Duodenal mucosa (tissue), 2 donors: Measurements from ENCODE around the gene RFX2.

Experiments
- H3K27ac ChIP-seq: one replicate; pipeline ENCODE4 v1.7.0; 2013; ENCODE audit warnings: low read depth, low read length
- H3K27me3 ChIP-seq, 2 donors: one replicate each; pipeline ENCODE4 v1.7.0; 2013; ENCODE audit warnings: low read length in 2 of 2, control low read depth in 1 of 2; ENCODE audit not compliant: insufficient read depth in 2 of 2, control insufficient read depth in 1 of 2
- H3K36me3 ChIP-seq, 2 donors: one replicate each; pipeline ENCODE4 v1.7.0; 2013; ENCODE audit warnings: low read length in 2 of 2, control low read depth in 1 of 2; ENCODE audit not compliant: insufficient read depth in 2 of 2, control insufficient read depth in 1 of 2
- H3K4me1 ChIP-seq, 2 donors: one replicate each; pipeline ENCODE4 v1.7.0; 2013; ENCODE audit warnings: low read length in 2 of 2, control low read depth in 1 of 2; ENCODE audit not compliant: insufficient read depth in 2 of 2, control insufficient read depth in 1 of 2
- H3K4me3 ChIP-seq, 2 donors: one replicate each; pipeline ENCODE4 v1.7.0; 2013; ENCODE audit warnings: low read length in 2 of 2, low read depth in 1 of 2
- H3K9ac ChIP-seq, 2 donors: one replicate each; pipeline ENCODE4 v1.7.0; 2013; ENCODE audit warnings: low read length in 2 of 2, low read depth in 1 of 2
- H3K9me3 ChIP-seq, 2 donors: one replicate each; pipeline ENCODE4 v1.7.0; 2013; ENCODE audit warnings: low read length in 2 of 2, control low read depth in 1 of 2; ENCODE audit not compliant: control insufficient read depth in 1 of 2

RFX2 gene

GRCh38 chr19:5974721-5975387 lies 135.4 kb downstream of the RFX2 start:
- Histone ChIP-seq H3K36me3 (peaks cover 6 to 29% of the 10 kb centered on the region in 2 donors), H3K27me3 (no peaks in the 10 kb centered on the region), H3K4me3 (peak overlapping the region in 1 of 2 donors; percentile 5), H3K4me1 (peaks cover 54 to 56% of the 10 kb centered on the region in 2 donors), H3K27ac (no peak overlapping the region), H3K9ac (peak overlapping the region in 1 of 2 donors; percentile 48), H3K9me3 (no peaks in the 10 kb centered on the region)

GRCh38 chr19:5973867-5974635 lies 136.2 kb downstream of the RFX2 start:
- no peak overlapping the region for H3K9ac ChIP-seq
- H3K4me1 ChIP-seq, result peaks cover 59 to 61% of the 10 kb centered on the region in 2 donors
- H3K27ac ChIP-seq, result no peak overlapping the region
- H3K36me3 ChIP-seq, result peaks cover 6 to 29% of the 10 kb centered on the region in 2 donors
- no peaks in the 10 kb centered on the region for H3K9me3 ChIP-seq
- H3K4me3 ChIP-seq, result no peak overlapping the region
- H3K27me3 ChIP-seq, result no peaks in the 10 kb centered on the region

- H3K9me3 ChIP-seq, result no peaks in the 10 kb centered on the region
- peaks cover 60 to 61% of the 10 kb centered on the region in 2 donors for H3K4me1 ChIP-seq
- H3K4me3 ChIP-seq, result no peak overlapping the region
- no peak overlapping the region for H3K27ac ChIP-seq
- no peak overlapping the region for H3K9ac ChIP-seq
- no peaks in the 10 kb centered on the region for H3K27me3 ChIP-seq
- H3K36me3 ChIP-seq, result peaks cover 6 to 29% of the 10 kb centered on the region in 2 donors
These were observed 136.9 kb downstream of the RFX2 start for GRCh38 chr19:5973376-5973775.

GRCh38 chr19:5972355-5972731 lies 138.0 kb downstream of the RFX2 start:
- no peaks in the 10 kb centered on the region for H3K9me3 ChIP-seq
- H3K27me3 ChIP-seq, result no peaks in the 10 kb centered on the region
- peaks cover 65 to 66% of the 10 kb centered on the region in 2 donors for H3K4me1 ChIP-seq
- H3K27ac ChIP-seq, result no peak overlapping the region
- peaks cover 6 to 29% of the 10 kb centered on the region in 2 donors for H3K36me3 ChIP-seq
- no peak overlapping the region for H3K9ac ChIP-seq
- no peak overlapping the region for H3K4me3 ChIP-seq

GRCh38 chr19:5971714-5972354 lies 138.5 kb downstream of the RFX2 start:
- Histone ChIP-seq H3K4me3 (no peak overlapping the region), H3K36me3 (peaks cover 6 to 29% of the 10 kb centered on the region in 2 donors), H3K9me3 (no peaks in the 10 kb centered on the region), H3K4me1 (peaks cover 61 to 62% of the 10 kb centered on the region in 2 donors), H3K27me3 (no peaks in the 10 kb centered on the region), H3K9ac (no peak overlapping the region), H3K27ac (no peak overlapping the region)

- peak overlapping the region in 1 of 2 donors; percentile 45 for H3K9ac ChIP-seq
- H3K36me3 ChIP-seq, result peaks cover 6 to 32% of the 10 kb centered on the region in 2 donors
- H3K4me3 ChIP-seq, result no peak overlapping the region
- H3K27ac ChIP-seq, result no peak overlapping the region
- H3K4me1 ChIP-seq, result peaks cover 42 to 53% of the 10 kb centered on the region in 2 donors
- no peaks in the 10 kb centered on the region for H3K27me3 ChIP-seq
- no peaks in the 10 kb centered on the region for H3K9me3 ChIP-seq
These were observed 140.8 kb downstream of the RFX2 start for GRCh38 chr19:5969476-5969875.

GRCh38 chr19:5968431-5969373 lies 141.6 kb downstream of the RFX2 start:
- Histone ChIP-seq H3K27me3 (no peaks in the 10 kb centered on the region), H3K27ac (peak overlapping the region; percentile 59), H3K9ac (peak overlapping the region; percentile 33 to 45), H3K36me3 (peaks cover 6 to 28% of the 10 kb centered on the region in 2 donors), H3K9me3 (no peaks in the 10 kb centered on the region), H3K4me1 (peaks cover 36 to 45% of the 10 kb centered on the region in 2 donors), H3K4me3 (peak overlapping the region; percentile 34 to 46)

- Histone ChIP-seq H3K4me3 (peak overlapping the region; percentile 34 to 46), H3K9ac (peak overlapping the region; percentile 33 to 45), H3K27me3 (no peaks in the 10 kb centered on the region), H3K36me3 (peaks cover 0 to 21% of the 10 kb centered on the region in 2 donors), H3K4me1 (peaks cover 42 to 45% of the 10 kb centered on the region in 2 donors), H3K9me3 (no peaks in the 10 kb centered on the region), H3K27ac (peak overlapping the region; percentile 59)
These were observed 142.3 kb downstream of the RFX2 start for GRCh38 chr19:5967994-5968430.

- Histone ChIP-seq H3K36me3 (peaks cover 0 to 19% of the 10 kb centered on the region in 2 donors), H3K4me3 (no peak overlapping the region), H3K27me3 (no peaks in the 10 kb centered on the region), H3K9me3 (no peaks in the 10 kb centered on the region), H3K9ac (no peak overlapping the region), H3K27ac (no peak overlapping the region), H3K4me1 (peaks cover 46 to 49% of the 10 kb centered on the region in 2 donors)
These were observed 142.7 kb downstream of the RFX2 start for GRCh38 chr19:5967571-5967970.
